ENCODE measurements around the gene SH3YL1. TPM values are rescaled to one million over a fixed set of nuclear protein-coding genes. Genes with fewer than 3 reads are reported as not detected.

The SH3YL1 gene
- polyA plus RNA-seq, 1 of the 3 experiments (the other 2 are of a cell fraction) = 22.7 TPM

GRCh38 chr2:254241-254640, 9.6 kb downstream of the SH3YL1 start:
- H3K27ac ChIP-seq (ENCODE audit: low read depth in 2 of 2, low read length in 1 of 2) = no peak overlapping the region; a peak in 1 of 4 replicates
- no peaks in the 10 kb centered on the region for H3K79me2 ChIP-seq (ENCODE audit: insufficient read depth)
- DNase-seq = no peak
- H3K9me3 ChIP-seq = no peaks in the 10 kb centered on the region; the same call in 1 of the 2 replicates
- H3K4me1 ChIP-seq (ENCODE audit: control insufficient read depth in 1 of 2, insufficient read depth in 2 of 2, low read depth in 1 of 2, low read length in 1 of 2) = peaks cover 0 to 10% of the 10 kb centered on the region in 2 experiments; a peak in 1 of 4 replicates
- H3K36me3 ChIP-seq (replicated peaks in 1 of 2; ENCODE audit: control insufficient read depth in 1 of 2, insufficient read depth in 2 of 2, low read length in 1 of 2) = peaks cover 32 to 34% of the 10 kb centered on the region in 2 experiments
- no peaks in the 10 kb centered on the region for H3K9me2 ChIP-seq
- no peak overlapping the region for H3K9ac ChIP-seq
- CTCF ChIA-PET = interaction anchor here (1.0 to 2.1 kb wide), 3 partner anchors 14 to 275 kb away, joined by 3 to 9 read pairs (median 4); no protein-coding TSS in a partner anchor
- no peaks in the 10 kb centered on the region for H3F3A ChIP-seq (replicated peaks; ENCODE audit: insufficient read depth)
- H4K20me1 ChIP-seq (ENCODE audit: insufficient read depth) = no peaks in the 10 kb centered on the region
- H3K4me3 ChIP-seq (ENCODE audit: low read depth in 2 of 2, low read length in 1 of 2) = no peak overlapping the region
- POLR2A ChIA-PET = no interaction called here
- no peaks in the 10 kb centered on the region for H3K27me3 ChIP-seq (ENCODE audit: insufficient read depth)
- H3K4me2 ChIP-seq = no peak overlapping the region
- no peak overlapping the region for H2AFZ ChIP-seq (ENCODE audit: low read depth)
- no peak for TF ChIP-seq JUND (IDR thresholded peaks at IDR 0.05)
- no peak for TF ChIP-seq PBX3 (IDR thresholded peaks at IDR 0.05)
- no peak for TF ChIP-seq ZBTB33 (IDR thresholded peaks at IDR 0.05; ENCODE audit: borderline replicate concordance, low read depth)
- no peak for TF ChIP-seq FOXJ3 (CRISPR knock-in tag; IDR thresholded peaks at IDR 0.05)
- TF ChIP-seq SMC3 (IDR thresholded peaks at IDR 0.05; ENCODE audit: low read depth, low read length) = no peak
- TF ChIP-seq USF1 (IDR thresholded peaks at IDR 0.05; ENCODE audit: borderline replicate concordance, low read depth) = no peak
- no peak for TF ChIP-seq ELF1 (IDR thresholded peaks at IDR 0.05)
- TF ChIP-seq IRF3 (IDR thresholded peaks at IDR 0.05; ENCODE audit: low read depth, low read length) = no peak
- no peak for TF ChIP-seq MXI1 (IDR thresholded peaks at IDR 0.05; ENCODE audit: low read depth, low read length)
- no peak for TF ChIP-seq NRF1 (IDR thresholded peaks at IDR 0.05; ENCODE audit: low read depth, low read length)
- TF ChIP-seq MEF2A (IDR thresholded peaks at IDR 0.05; ENCODE audit: borderline replicate concordance, low read depth) = no peak
- no peak for TF ChIP-seq RAD21 (IDR thresholded peaks at IDR 0.05; ENCODE audit: low read length)
- no peak for TF ChIP-seq GATA2 (CRISPR knock-in tag; IDR thresholded peaks at IDR 0.05)
- TF ChIP-seq RXRA (IDR thresholded peaks at IDR 0.05; ENCODE audit: borderline replicate concordance, low read depth) = no peak
- no peak for TF ChIP-seq REST (IDR thresholded peaks at IDR 0.05; ENCODE audit: low read depth, low read length)
- no peak for TF ChIP-seq EZH2phosphoT487 (IDR thresholded peaks at IDR 0.05; ENCODE audit: borderline replicate concordance, low read depth)
- TF ChIP-seq GABPA (IDR thresholded peaks at IDR 0.05; ENCODE audit: low read depth) = no peak
- no peak for TF ChIP-seq RCOR1 (IDR thresholded peaks at IDR 0.05; ENCODE audit: low read length)
- 87% methylated on average over 7 of the region's 7 CpGs for WGBS (ENCODE audit: low lambda C conversion rate)

All from SK-N-SH (cell line).